Vagina (tissue), 2 donors: ENCODE measurements around the gene KCNK2. TPM values are rescaled to one million over a fixed set of nuclear protein-coding genes. Genes with fewer than 3 reads are reported as not detected.

Experiments
- DNase-seq, 2 donors: peaks; one replicate each; pipeline ENCODE4 v3.0.0-alpha.2; 2017; ENCODE audit errors: extremely low spot score in 2 of 2
- H3K27ac ChIP-seq: fragments of 200-600 bp; sonication (generic); one replicate; pipeline ENCODE4 v1.5.1; 2019
- H3K27me3 ChIP-seq: fragments of 200-600 bp; sonication (generic); one replicate; pipeline ENCODE4 v1.5.1; 2019
- H3K36me3 ChIP-seq, 2 donors: fragments of 200-600 bp; sonication (generic); one replicate each; pipeline ENCODE4 v1.5.1; 2017 to 2019
- H3K4me1 ChIP-seq: fragments of 200-600 bp; sonication (generic); one replicate; pipeline ENCODE4 v1.5.1; 2019
- H3K4me3 ChIP-seq, 2 donors: fragments of 200-600 bp; sonication (generic); 1 replicate in 1 of 2; 2 replicates in 1 of 2; pipeline ENCODE4 v1.5.1; 2016 to 2019
- H3K9me3 ChIP-seq: fragments of 200-600 bp; sonication (generic); one replicate; pipeline ENCODE4 v1.5.1; 2019
- POLR2A ChIP-seq, 2 donors: fragments of 450-650 bp; IDR thresholded peaks; one replicate each; pipeline ENCODE4 v1.6.1; 2017; ENCODE audit warnings: antibody characterized with exemption in 2 of 2, mild to moderate bottlenecking in 2 of 2, moderate library complexity in 2 of 2
- POLR2AphosphoS5 ChIP-seq, 2 donors: sonication (generic); formaldehyde crosslinking; IDR thresholded peaks; one replicate each; pipeline ENCODE4 v1.9.0; 2017; ENCODE audit warnings: antibody characterized with exemption in 2 of 2, mild to moderate bottlenecking in 2 of 2, low read depth in 1 of 2; ENCODE audit not compliant: insufficient read depth in 1 of 2
- intact Hi-C: fragments of 100-400 bp; cut with DNase I; formaldehyde crosslinking; loops from one replicate; pipeline ENCODE4 v1.15.1; 2023
- total RNA-seq: library from RNA; depleted of rRNA; stranded (reverse); fragments of >200 nt; gene quantifications from one replicate; pipeline ENCODE4 v1.2.3, GENCODE V29; 2016
- TF ChIP-seq, protein P1 (sequence below), 3 experiments: fragments of 450-650 bp in 2 of 3; fragments of 200-600 bp in 1 of 3; sonication (generic) in 1 of 3; IDR thresholded peaks; one replicate each; pipeline ENCODE4 v1.5.1; 2017 to 2019; ENCODE audit warnings: antibody characterized with exemption in 3 of 3, mild to moderate bottlenecking in 2 of 3, moderate library complexity in 2 of 3

The KCNK2 gene
- total RNA-seq, 1 donor from 2014 or later: 2.5 TPM

GRCh38 chr1:215056584-215056983, 26.0 kb upstream of the KCNK2 start:
- Histone ChIP-seq H3K36me3 (no peaks in the 10 kb centered on the region), H3K27me3 (no peaks in the 10 kb centered on the region), H3K4me1 (no peaks in the 10 kb centered on the region), H3K4me3 (no peak overlapping the region), H3K27ac (no peak overlapping the region), H3K9me3 (no peaks in the 10 kb centered on the region)
- DNase-seq: no peak
- TF ChIP-seq POLR2A (IDR thresholded peaks at IDR 0.05): no peak
- no peak for TF ChIP-seq POLR2AphosphoS5 (IDR thresholded peaks at IDR 0.05; ENCODE audit: insufficient read depth in 1 of 2, low read depth in 1 of 2)
- TF ChIP-seq, protein P1, sequence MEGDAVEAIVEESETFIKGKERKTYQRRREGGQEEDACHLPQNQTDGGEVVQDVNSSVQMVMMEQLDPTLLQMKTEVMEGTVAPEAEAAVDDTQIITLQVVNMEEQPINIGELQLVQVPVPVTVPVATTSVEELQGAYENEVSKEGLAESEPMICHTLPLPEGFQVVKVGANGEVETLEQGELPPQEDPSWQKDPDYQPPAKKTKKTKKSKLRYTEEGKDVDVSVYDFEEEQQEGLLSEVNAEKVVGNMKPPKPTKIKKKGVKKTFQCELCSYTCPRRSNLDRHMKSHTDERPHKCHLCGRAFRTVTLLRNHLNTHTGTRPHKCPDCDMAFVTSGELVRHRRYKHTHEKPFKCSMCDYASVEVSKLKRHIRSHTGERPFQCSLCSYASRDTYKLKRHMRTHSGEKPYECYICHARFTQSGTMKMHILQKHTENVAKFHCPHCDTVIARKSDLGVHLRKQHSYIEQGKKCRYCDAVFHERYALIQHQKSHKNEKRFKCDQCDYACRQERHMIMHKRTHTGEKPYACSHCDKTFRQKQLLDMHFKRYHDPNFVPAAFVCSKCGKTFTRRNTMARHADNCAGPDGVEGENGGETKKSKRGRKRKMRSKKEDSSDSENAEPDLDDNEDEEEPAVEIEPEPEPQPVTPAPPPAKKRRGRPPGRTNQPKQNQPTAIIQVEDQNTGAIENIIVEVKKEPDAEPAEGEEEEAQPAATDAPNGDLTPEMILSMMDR (IDR thresholded peaks at IDR 0.05): no peak
- intact Hi-C loops: no loop called here

- Histone ChIP-seq H3K27me3 (no peaks in the 10 kb centered on the region), H3K36me3 (no peaks in the 10 kb centered on the region), H3K27ac (no peak overlapping the region), H3K9me3 (no peaks in the 10 kb centered on the region), H3K4me1 (no peaks in the 10 kb centered on the region), H3K4me3 (no peak overlapping the region)
- no peak for DNase-seq
- TF ChIP-seq, protein P1 (IDR thresholded peaks at IDR 0.05): no peak
- no peak for TF ChIP-seq POLR2AphosphoS5 (IDR thresholded peaks at IDR 0.05; ENCODE audit: insufficient read depth in 1 of 2, low read depth in 1 of 2)
- intact Hi-C loops: no loop called here
Observed at GRCh38 chr1:215059947-215060346, 22.6 kb upstream of the KCNK2 start.

DNA sequence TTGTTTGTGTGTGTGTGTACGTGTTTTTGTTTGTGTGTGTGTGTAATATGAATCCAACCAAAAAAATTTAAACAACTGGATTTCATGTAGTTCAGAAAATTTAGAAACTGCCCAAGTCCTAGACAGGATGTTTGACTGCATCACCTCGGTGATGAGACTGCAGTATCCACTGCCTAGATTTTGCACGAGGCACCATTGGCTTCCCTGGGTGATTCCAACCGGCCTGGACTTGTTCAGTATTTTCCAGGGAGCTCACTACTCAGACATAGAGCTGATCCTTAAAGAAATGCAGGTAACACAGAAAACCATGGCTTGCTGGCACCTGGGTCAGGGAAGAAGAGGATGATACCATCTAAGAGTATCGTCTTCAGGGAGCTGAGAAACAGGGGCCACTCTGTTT, 18.2 kb upstream of the KCNK2 start:
- no peak for DNase-seq
- intact Hi-C loops: no loop called here
- H3K27ac ChIP-seq: no peak overlapping the region
- H3K4me1 ChIP-seq: no peaks in the 10 kb centered on the region
- TF ChIP-seq POLR2A (IDR thresholded peaks at IDR 0.05): no peak
- no peak for TF ChIP-seq POLR2AphosphoS5 (IDR thresholded peaks at IDR 0.05; ENCODE audit: insufficient read depth in 1 of 2, low read depth in 1 of 2)
- TF ChIP-seq, protein P1 (IDR thresholded peaks at IDR 0.05): no peak
- H3K4me3 ChIP-seq: no peak overlapping the region
- no peaks in the 10 kb centered on the region for H3K9me3 ChIP-seq
- H3K36me3 ChIP-seq: no peaks in the 10 kb centered on the region
- no peaks in the 10 kb centered on the region for H3K27me3 ChIP-seq

GRCh38 chr1:215071078-215071477, 11.5 kb upstream of the KCNK2 start:
- no peak overlapping the region for H3K27ac ChIP-seq
- intact Hi-C loops: no loop called here
- no peaks in the 10 kb centered on the region for H3K4me1 ChIP-seq
- no peak for DNase-seq
- H3K4me3 ChIP-seq: no peak overlapping the region
- no peaks in the 10 kb centered on the region for H3K9me3 ChIP-seq
- H3K36me3 ChIP-seq: no peaks in the 10 kb centered on the region
- H3K27me3 ChIP-seq: no peaks in the 10 kb centered on the region
- TF ChIP-seq POLR2AphosphoS5 (IDR thresholded peaks at IDR 0.05; ENCODE audit: insufficient read depth in 1 of 2, low read depth in 1 of 2): no peak
- TF ChIP-seq POLR2A (IDR thresholded peaks at IDR 0.05): no peak
- TF ChIP-seq, protein P1 (IDR thresholded peaks at IDR 0.05): no peak

GRCh38 chr1:215076322-215076721, 6.2 kb upstream of the KCNK2 start:
- intact Hi-C loops: no loop called here

More at GRCh38 chr1:215076322-215076721, 6.2 kb upstream of the KCNK2 start:
- Histone ChIP-seq H3K27ac (no peak overlapping the region), H3K27me3 (no peaks in the 10 kb centered on the region), H3K36me3 (no peaks in the 10 kb centered on the region), H3K4me3 (no peak overlapping the region), H3K9me3 (no peaks in the 10 kb centered on the region), H3K4me1 (no peaks in the 10 kb centered on the region)
- no peak for TF ChIP-seq POLR2AphosphoS5 (IDR thresholded peaks at IDR 0.05; ENCODE audit: insufficient read depth in 1 of 2, low read depth in 1 of 2)
- TF ChIP-seq, protein P1 (IDR thresholded peaks at IDR 0.05): no peak
- no peak for TF ChIP-seq POLR2A (IDR thresholded peaks at IDR 0.05)
- no peak for DNase-seq
